Transverse colon (tissue), 4 donors: ENCODE results near the gene ATF3. TPM values are rescaled to one million over a fixed set of nuclear protein-coding genes. Genes with fewer than 3 reads are reported as not detected.

Experiments
- DNase-seq: peaks from one replicate; pipeline ENCODE4 v3.0.0-alpha.2; 2019
- H3K27ac ChIP-seq, 4 donors: fragments of 200-600 bp; sonication (generic); 2 replicates each; pipeline ENCODE4 v1.5.1; 2016 to 2018; ENCODE audit warnings: inconsistent platforms in 4 of 4
- H3K27me3 ChIP-seq: fragments of 200-600 bp; sonication (generic); 2 replicates; pipeline ENCODE4 v1.5.1; 2017; ENCODE audit warnings: inconsistent platforms
- H3K36me3 ChIP-seq, 4 donors: fragments of 200-600 bp; sonication (generic); 2 replicates each; pipeline ENCODE4 v1.5.1; 2017 to 2019; ENCODE audit warnings: inconsistent platforms in 4 of 4
- H3K4me1 ChIP-seq, 4 donors: fragments of 200-600 bp; sonication (generic); 2 replicates each; pipeline ENCODE4 v1.5.1; 2017 to 2020; ENCODE audit warnings: inconsistent platforms in 4 of 4
- H3K4me3 ChIP-seq, 4 donors: fragments of 200-600 bp; sonication (generic); 1 replicate in 1 of 4; 2 replicates in 3 of 4; pipeline versions ENCODE4 v1.5.1 to v1.6.1; 2017 to 2019; ENCODE audit warnings: inconsistent platforms in 4 of 4
- H3K9me3 ChIP-seq, 2 donors: fragments of 200-600 bp; sonication (generic); 2 replicates each; pipeline ENCODE4 v1.5.1; 2017 to 2019; ENCODE audit warnings: inconsistent platforms in 2 of 2
- EP300 ChIP-seq: sonication (generic); formaldehyde crosslinking; IDR thresholded peaks from one replicate; pipeline ENCODE4 v1.6.1; 2017; ENCODE audit warnings: antibody characterized with exemption, low read depth
- POLR2A ChIP-seq: fragments of 450-650 bp; IDR thresholded peaks from one replicate; pipeline ENCODE4 v1.6.1; 2016; ENCODE audit warnings: antibody characterized with exemption, mild to moderate bottlenecking, moderate library complexity
- POLR2AphosphoS5 ChIP-seq, 3 donors: sonication (generic); formaldehyde crosslinking; IDR thresholded peaks; one replicate each; pipeline ENCODE4 v1.6.1; 2016; ENCODE audit warnings: antibody characterized with exemption in 3 of 3
- WGBS, 2 donors: methylation state at CpG; one replicate each; pipeline ENCODE4 v1.1.5; 2018; ENCODE audit warnings: low coverage in 1 of 2; 5-methylcytosine and 5-hydroxymethylcytosine counted together
- in situ Hi-C, 4 donors: fragments of 200-750 bp; cut with MboI; loops; one replicate each; pipeline versions ENCODE4 v1.15.0 to v1.15.1; 2017; ENCODE audit warnings: low sequenced_read_pairs in 3 of 4, low pct_ligation_motif_present in 1 of 4, low pct_unique_long_range_greater_than_20kb in 1 of 4
- intact Hi-C: fragments of 100-400 bp; cut with DNase I; formaldehyde crosslinking; loops from one replicate; pipeline ENCODE4 v1.15.1; 2023; ENCODE audit warnings: low total_unique reads
- total RNA-seq, 4 donors: library from RNA; depleted of rRNA; stranded (reverse); fragments of >200 nt; gene quantifications; one replicate each; pipeline ENCODE4 v1.1.0, GENCODE V29; 2016
- TF ChIP-seq, protein P1 (sequence below), 5 experiments: fragments of 200-600 bp in 3 of 5; fragments of 450-650 bp in 2 of 5; sonication (generic) in 3 of 5; IDR thresholded peaks; 1 replicate in 2 of 5; 2 replicates in 3 of 5; pipeline ENCODE4 v1.5.1; 2016 to 2017; ENCODE audit warnings: antibody characterized with exemption in 5 of 5, inconsistent platforms in 3 of 5, mild to moderate bottlenecking in 2 of 5, moderate library complexity in 1 of 5

The ATF3 gene
- total RNA-seq, 4 donors from 2014 or later: 7.8 to 84.8 (median 46.1) TPM

DNA sequence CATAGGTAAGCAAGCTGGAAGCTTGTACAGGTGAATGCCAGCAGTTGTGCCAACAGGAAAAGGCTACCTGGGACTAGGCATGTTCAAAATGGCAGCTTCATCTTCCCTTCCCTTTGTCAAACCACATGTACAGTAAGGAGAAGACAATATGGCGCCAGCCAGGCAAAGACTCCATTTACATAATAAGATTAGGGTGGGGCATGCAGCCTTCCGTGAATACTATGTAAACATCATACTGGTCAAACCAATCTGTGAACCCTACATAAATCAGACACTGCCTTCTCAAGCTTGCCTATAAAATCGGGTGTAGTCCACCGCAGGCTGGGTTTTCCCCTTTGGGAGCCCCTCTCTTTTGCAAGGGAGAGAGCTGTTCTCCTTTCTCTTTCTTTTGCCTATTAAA is 24.6 kb downstream of the ATF3 start:
- Histone ChIP-seq H3K27me3 (no peaks in the 10 kb centered on the region), H3K27ac (no peak overlapping the region), H3K4me1 (peaks cover 0 to 25% (median 12%) of the 10 kb centered on the region in 4 donors), H3K4me3 (no peak overlapping the region), H3K36me3 (no peaks in the 10 kb centered on the region), H3K9me3 (no peaks in the 10 kb centered on the region)
- no peak for TF ChIP-seq POLR2A
- TF ChIP-seq EP300: no peak
- TF ChIP-seq, protein P1, sequence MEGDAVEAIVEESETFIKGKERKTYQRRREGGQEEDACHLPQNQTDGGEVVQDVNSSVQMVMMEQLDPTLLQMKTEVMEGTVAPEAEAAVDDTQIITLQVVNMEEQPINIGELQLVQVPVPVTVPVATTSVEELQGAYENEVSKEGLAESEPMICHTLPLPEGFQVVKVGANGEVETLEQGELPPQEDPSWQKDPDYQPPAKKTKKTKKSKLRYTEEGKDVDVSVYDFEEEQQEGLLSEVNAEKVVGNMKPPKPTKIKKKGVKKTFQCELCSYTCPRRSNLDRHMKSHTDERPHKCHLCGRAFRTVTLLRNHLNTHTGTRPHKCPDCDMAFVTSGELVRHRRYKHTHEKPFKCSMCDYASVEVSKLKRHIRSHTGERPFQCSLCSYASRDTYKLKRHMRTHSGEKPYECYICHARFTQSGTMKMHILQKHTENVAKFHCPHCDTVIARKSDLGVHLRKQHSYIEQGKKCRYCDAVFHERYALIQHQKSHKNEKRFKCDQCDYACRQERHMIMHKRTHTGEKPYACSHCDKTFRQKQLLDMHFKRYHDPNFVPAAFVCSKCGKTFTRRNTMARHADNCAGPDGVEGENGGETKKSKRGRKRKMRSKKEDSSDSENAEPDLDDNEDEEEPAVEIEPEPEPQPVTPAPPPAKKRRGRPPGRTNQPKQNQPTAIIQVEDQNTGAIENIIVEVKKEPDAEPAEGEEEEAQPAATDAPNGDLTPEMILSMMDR (IDR thresholded peaks at IDR 0.05): no peak
- no peak for TF ChIP-seq POLR2AphosphoS5 (IDR thresholded peaks at IDR 0.05)
- intact Hi-C loops: no loop called here
- in situ Hi-C loops: no loop called here
- WGBS, 2 donors: 39 to 43% methylated on average over 3 to 4 of the region's 4 CpGs
- DNase-seq: no peak

DNA sequence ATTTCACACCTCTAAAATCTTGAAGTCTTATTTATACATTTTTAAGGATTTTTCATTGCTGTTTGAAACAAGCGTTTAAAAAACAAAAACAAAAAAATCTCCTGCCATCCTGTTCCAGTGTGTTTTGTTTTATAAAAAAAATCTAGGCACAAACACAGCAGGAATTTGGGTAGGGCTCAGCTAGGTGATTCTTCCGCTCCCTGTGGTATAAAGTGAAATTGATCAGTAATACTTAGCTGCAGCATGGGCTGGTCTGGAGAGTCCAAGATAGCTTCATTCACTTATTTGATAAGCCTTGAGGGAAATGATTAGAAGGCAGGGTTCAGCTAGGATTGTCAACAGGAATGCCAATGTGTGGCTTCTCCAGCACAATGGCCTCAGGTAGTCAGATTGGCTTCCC is 25.7 kb downstream of the ATF3 start:
- Histone ChIP-seq H3K4me1 (peaks cover 0 to 33% (median 12%) of the 10 kb centered on the region in 4 donors), H3K4me3 (no peak overlapping the region), H3K27ac (no peak overlapping the region), H3K27me3 (no peaks in the 10 kb centered on the region), H3K36me3 (no peaks in the 10 kb centered on the region), H3K9me3 (no peaks in the 10 kb centered on the region)
- intact Hi-C loops (no loop called here), in situ Hi-C loops (no loop called here)
- WGBS, 2 donors: 99 to 100% methylated on average over 2 of the region's 2 CpGs
- DNase-seq: no peak
- no peak for TF ChIP-seq POLR2AphosphoS5 (IDR thresholded peaks at IDR 0.05)
- TF ChIP-seq, protein P1 (IDR thresholded peaks at IDR 0.05): no peak
- no peak for TF ChIP-seq POLR2A
- TF ChIP-seq EP300: no peak

DNA sequence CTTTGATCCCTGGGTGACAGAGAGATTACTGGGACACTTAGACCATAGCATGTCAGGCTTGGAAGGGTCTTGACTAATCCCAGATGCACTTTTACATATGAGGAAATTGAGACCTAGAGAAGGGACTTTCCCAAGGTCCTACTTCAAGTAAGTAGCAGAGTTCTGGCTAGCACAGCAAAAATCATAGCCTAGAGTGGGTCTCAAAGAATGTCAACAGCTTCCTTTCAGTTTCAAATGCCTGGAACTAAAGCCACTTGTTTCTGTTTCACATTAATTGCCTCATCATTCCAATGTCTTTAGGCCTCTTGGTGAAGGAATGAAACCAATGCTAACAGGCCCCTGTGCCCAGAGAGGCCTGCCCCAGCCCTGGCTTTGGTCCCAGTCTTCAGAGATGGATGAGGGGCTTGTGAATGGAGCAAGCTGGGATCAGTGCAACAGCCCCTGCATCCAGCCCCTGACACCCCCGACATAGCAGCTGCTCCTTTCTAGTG is 26.6 kb downstream of the ATF3 start:
- H3K4me1 ChIP-seq: peaks cover 0 to 33% (median 12%) of the 10 kb centered on the region in 4 donors
- no peaks in the 10 kb centered on the region for H3K27me3 ChIP-seq
- intact Hi-C loops: no loop called here
- in situ Hi-C loops: no loop called here
- no peak overlapping the region for H3K4me3 ChIP-seq
- 57% methylated on average over 1 of the region's 1 CpG; no CpG with 5 or more reads in 1 of the 2 donors for WGBS, 2 donors
- no peak for DNase-seq
- H3K27ac ChIP-seq: peak overlapping the region; percentile 64 to 76 (median 72)
- H3K9me3 ChIP-seq: no peaks in the 10 kb centered on the region
- H3K36me3 ChIP-seq: no peaks in the 10 kb centered on the region
- no peak for TF ChIP-seq POLR2A
- TF ChIP-seq EP300: no peak
- no peak for TF ChIP-seq POLR2AphosphoS5 (IDR thresholded peaks at IDR 0.05)
- TF ChIP-seq, protein P1 (IDR thresholded peaks at IDR 0.05): no peak

DNA sequence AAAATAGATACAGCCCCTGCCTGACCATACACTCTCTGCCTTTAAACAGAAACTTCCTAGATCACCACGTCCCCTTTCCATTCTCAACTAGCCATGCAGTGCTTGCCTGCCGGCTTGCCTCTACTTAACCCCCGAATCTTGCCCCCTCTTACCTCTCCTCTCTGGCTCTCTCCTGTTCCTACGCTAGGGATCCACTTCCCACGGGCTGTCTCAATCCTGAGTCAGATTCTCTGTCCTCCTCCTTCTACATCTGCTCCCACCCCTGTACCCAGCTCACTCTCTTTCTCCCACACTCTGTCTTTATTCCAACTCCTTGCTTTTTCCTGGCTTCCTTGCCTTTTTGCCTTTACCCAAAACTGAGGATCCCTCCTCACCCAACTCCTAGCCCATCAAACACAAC is 29.3 kb downstream of the ATF3 start:
- H3K27ac ChIP-seq: peak overlapping the region; percentile 12 to 63 (median 34)
- H3K9me3 ChIP-seq: no peaks in the 10 kb centered on the region
- in situ Hi-C loops (no loop called here), intact Hi-C loops (no loop called here)
- no peak for DNase-seq
- peaks cover 0 to 33% (median 12%) of the 10 kb centered on the region in 4 donors for H3K4me1 ChIP-seq
- H3K4me3 ChIP-seq: no peak overlapping the region
- WGBS, 2 donors: 72 to 89% methylated on average over 5 of the region's 5 CpGs
- TF ChIP-seq EP300 (no peak), POLR2AphosphoS5 (IDR thresholded peaks at IDR 0.05) (no peak), POLR2A (no peak)
- TF ChIP-seq, protein P1 (IDR thresholded peaks at IDR 0.05): no peak
- no peaks in the 10 kb centered on the region for H3K36me3 ChIP-seq
- H3K27me3 ChIP-seq: no peaks in the 10 kb centered on the region
